HFFc6 (cell line): ENCODE measurements around the gene VPS37D. TPM values are rescaled to one million over a fixed set of nuclear protein-coding genes. Genes with fewer than 3 reads are reported as not detected.

Experiments used
- DNase-seq: peaks from one replicate; pipeline ENCODE4 v3.0.0-alpha.2; 2018
- H3K27ac Mint-ChIP-seq: 2 replicates; pipeline ENCODE4 v1.8.0; 2020; ENCODE audit warnings: mild to moderate bottlenecking, mixed read lengths
- H3K27me3 Mint-ChIP-seq: 2 replicates; pipeline ENCODE4 v1.8.0; 2021; ENCODE audit warnings: mild to moderate bottlenecking, moderate library complexity, mixed read lengths; ENCODE audit not compliant: insufficient read depth
- H3K36me3 Mint-ChIP-seq: 2 replicates; pipeline ENCODE4 v1.8.0; 2021; ENCODE audit warnings: low read depth, mixed read lengths
- H3K4me1 Mint-ChIP-seq: 2 replicates; pipeline ENCODE4 v1.8.0; 2020; ENCODE audit warnings: low read depth, mixed read lengths
- H3K4me3 Mint-ChIP-seq: 2 replicates; pipeline ENCODE4 v1.8.0; 2020; ENCODE audit warnings: mild to moderate bottlenecking, moderate library complexity, mixed read lengths
- H3K9me3 Mint-ChIP-seq: 2 replicates; pipeline ENCODE4 v1.8.0; 2020; ENCODE audit warnings: mild to moderate bottlenecking, mixed read lengths
- total RNA-seq, 6 experiments: library from RNA; stranded (reverse); fragmentation: NEBNext Ultra II Directional; extraction: Animal tissue kit (Norgen Biotek cat#: 25700); gene quantifications; 2 replicates in 1 of 6; 3 replicates in 5 of 6; pipeline ENCODE4 v1.2.3, GENCODE V29; 2021
- TF ChIP-seq, protein P1 (sequence below): fragments of 200-600 bp; sonication (generic); IDR thresholded peaks from 2 replicates; pipeline ENCODE4 v1.5.0; 2021; ENCODE audit warnings: antibody characterized with exemption, mild to moderate bottlenecking

VPS37D gene
- total RNA-seq, 6 experiments from 2014 or later: 2.4 to 3.1 (median 2.7) TPM

DNA sequence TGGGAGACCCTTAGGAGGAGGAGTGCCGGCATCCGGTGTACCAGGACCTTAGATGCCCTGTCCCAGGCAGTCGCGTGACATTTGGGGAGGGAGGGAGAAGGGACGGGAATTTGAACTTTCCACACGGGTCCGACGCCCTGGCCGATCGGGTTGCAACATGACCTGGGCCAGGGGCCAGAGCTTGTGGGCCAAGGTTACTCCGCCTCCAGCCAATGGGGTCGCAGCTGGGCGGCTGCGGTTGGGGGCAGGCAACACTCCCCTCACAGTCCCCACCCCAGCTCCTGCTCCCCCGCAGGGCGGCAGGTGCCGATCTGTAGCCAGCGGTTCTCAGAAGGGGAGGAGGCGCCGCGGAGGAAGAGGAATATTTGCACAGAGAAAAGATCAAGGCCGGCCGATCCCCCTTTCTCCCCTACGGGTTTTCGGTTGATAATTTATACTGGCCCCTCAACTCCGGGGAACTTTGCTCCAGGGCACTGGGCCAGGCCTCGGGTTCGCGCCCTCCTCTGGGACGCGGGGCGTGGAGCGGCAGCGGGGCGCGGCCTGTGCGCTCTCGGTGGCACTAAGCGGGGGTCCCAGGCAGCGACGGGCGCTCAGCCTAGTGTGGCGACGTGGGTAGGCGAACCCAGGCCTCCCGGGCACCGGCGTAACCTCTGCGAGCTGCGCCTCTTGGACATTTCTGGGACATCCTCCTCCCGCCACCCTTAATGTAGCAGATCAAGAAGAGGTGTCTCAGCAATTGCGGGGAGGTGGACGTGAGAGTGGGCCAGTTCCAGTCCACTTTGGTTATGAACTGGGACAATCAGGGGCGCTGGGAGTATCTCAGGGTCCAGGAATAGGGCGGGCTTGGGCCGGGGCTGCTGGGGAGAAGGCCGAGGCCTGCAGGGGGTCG, 44.5 kb upstream of the VPS37D start:
- Mint-ChIP-seq H3K27ac (no peak overlapping the region), H3K9me3 (no peaks in the 10 kb centered on the region), H3K27me3 (peaks cover 37% of the 10 kb centered on the region), H3K4me3 (no peak overlapping the region), H3K4me1 (no peaks in the 10 kb centered on the region; the same call in 1 of the 2 replicates), H3K36me3 (no peaks in the 10 kb centered on the region)
- TF ChIP-seq, protein P1, sequence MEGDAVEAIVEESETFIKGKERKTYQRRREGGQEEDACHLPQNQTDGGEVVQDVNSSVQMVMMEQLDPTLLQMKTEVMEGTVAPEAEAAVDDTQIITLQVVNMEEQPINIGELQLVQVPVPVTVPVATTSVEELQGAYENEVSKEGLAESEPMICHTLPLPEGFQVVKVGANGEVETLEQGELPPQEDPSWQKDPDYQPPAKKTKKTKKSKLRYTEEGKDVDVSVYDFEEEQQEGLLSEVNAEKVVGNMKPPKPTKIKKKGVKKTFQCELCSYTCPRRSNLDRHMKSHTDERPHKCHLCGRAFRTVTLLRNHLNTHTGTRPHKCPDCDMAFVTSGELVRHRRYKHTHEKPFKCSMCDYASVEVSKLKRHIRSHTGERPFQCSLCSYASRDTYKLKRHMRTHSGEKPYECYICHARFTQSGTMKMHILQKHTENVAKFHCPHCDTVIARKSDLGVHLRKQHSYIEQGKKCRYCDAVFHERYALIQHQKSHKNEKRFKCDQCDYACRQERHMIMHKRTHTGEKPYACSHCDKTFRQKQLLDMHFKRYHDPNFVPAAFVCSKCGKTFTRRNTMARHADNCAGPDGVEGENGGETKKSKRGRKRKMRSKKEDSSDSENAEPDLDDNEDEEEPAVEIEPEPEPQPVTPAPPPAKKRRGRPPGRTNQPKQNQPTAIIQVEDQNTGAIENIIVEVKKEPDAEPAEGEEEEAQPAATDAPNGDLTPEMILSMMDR: no peak
- no peak for DNase-seq

DNA sequence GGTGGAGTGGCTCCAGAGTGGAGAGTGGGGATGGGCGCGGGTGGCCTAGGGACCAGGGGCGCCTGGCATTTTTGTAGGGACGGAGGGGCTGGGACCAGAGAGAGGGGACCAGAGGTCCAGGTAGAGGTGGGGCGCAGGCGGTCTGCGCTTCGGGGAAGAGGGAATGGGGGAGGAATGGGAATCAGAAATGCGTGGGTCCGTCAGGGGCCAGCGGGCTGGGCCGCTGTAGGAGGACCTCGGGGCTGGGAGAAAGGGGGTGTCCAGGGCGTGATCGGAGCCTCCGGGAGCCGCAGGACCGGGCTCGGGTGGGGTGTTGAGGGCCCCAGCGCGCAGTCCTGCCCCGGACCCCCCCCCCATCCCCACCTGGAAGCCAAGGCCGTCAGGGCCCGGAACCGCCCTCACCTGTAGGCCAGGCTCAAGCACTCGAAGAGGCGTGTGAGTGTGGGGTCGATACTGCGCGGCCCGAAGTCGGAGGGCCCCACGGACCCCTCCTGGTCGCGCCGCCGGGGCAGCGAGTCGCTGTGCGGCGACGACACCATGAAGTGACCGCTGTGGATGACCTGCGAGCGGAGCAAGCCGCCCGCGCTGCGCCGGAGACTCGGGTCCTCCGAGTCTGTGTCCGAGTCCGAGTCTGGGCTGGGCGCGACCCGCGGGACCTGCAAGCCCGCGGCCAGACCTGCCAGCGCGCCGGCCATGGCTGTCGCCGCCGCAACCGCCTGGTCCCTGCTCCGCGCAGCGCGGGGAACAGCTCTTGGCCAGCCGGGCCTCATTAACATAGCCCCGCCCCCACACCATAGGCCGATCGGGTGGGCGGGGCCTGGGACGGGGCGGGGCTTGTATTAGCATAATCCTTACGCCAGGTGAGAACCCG, 43.6 kb upstream of the VPS37D start, which contains the start of gene MLXIPL:
Gene MLXIPL, minus strand, starts transcription at position 725 of the 871 bp plus-strand sequence. Its CDS starts 30 bp downstream, at position 695.
- Mint-ChIP-seq H3K27me3 (peaks cover 44% of the 10 kb centered on the region), H3K27ac (no peak within 1 kb of the TSS), H3K9me3 (no peaks in the 10 kb centered on the region), H3K4me1 (no peaks in the 10 kb centered on the region; the same call in none of the 2 replicates), H3K36me3 (no peaks in the 10 kb centered on the region), H3K4me3 (no peak within 1 kb of the TSS)
- no peak for DNase-seq
- TF ChIP-seq, protein P1: no peak

GRCh38 chr7:73624669-73625001, 43.0 kb upstream of the VPS37D start:
- Mint-ChIP-seq H3K27me3 (peaks cover 46% of the 10 kb centered on the region), H3K36me3 (no peaks in the 10 kb centered on the region), H3K27ac (no peak overlapping the region), H3K4me3 (no peak overlapping the region), H3K4me1 (no peaks in the 10 kb centered on the region; the same call in none of the 2 replicates), H3K9me3 (no peaks in the 10 kb centered on the region)
- TF ChIP-seq, protein P1: no peak
- no peak for DNase-seq

DNA sequence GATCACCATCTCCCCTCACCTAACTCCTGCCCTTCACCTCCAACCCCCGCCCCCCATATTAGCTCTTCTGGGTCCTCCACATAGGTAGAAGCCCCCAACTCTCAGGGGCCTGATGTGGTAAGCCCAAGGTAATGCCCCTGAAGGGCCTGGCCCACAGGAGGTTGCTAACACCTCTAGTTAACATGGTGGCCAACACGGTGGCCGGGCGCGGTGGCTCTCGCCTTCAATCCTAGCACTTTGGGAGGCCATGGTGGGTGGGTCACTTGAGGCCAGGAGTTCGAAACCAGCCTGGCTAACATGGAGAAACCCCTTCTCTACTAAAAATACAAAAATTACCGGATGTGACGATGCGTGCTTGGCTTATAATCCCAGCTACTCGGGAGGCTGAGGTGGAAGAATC, 42.4 kb upstream of the VPS37D start:
- no peak for DNase-seq
- TF ChIP-seq, protein P1: no peak

DNA sequence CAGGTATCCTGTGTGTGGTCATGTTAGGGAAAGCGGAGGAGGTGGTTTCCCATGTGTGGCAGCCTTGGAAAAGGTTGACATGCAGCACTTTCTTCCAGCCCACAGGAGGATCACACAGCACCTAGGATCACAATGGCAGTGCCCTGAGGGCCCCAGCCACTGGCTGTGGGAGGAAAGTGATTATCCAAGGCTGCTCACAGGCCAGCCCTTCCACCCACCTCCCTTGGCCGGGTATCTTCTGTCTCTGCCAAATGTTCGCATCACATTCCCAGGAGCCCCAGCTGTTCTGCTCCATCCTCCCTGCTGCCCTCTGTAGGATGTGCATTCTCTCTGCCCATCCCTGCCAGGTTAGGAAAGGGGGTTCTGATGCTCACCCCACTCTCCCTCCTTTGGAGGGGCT, 40.8 kb upstream of the VPS37D start:
- no peaks in the 10 kb centered on the region; the same call in none of the 2 replicates for H3K4me1 Mint-ChIP-seq
- DNase-seq: peak; percentile 7
- H3K36me3 Mint-ChIP-seq: no peaks in the 10 kb centered on the region
- no peak overlapping the region for H3K27ac Mint-ChIP-seq
- no peak overlapping the region for H3K4me3 Mint-ChIP-seq
- no peaks in the 10 kb centered on the region for H3K9me3 Mint-ChIP-seq
- TF ChIP-seq, protein P1: peak; percentile 21; the same call in 1 of the 2 replicates
- peaks cover 49% of the 10 kb centered on the region for H3K27me3 Mint-ChIP-seq

More for the DNA sequence above, 42.4 kb upstream of the VPS37D start:
- H3K9me3 Mint-ChIP-seq: no peaks in the 10 kb centered on the region
- no peaks in the 10 kb centered on the region for H3K36me3 Mint-ChIP-seq
- H3K27me3 Mint-ChIP-seq: peaks cover 46% of the 10 kb centered on the region
- no peak overlapping the region for H3K27ac Mint-ChIP-seq
- H3K4me1 Mint-ChIP-seq: no peaks in the 10 kb centered on the region; the same call in none of the 2 replicates
- H3K4me3 Mint-ChIP-seq: no peak overlapping the region
